H9 (cell line): ENCODE measurements around the gene CRY1. TPM values are rescaled to one million over a fixed set of nuclear protein-coding genes. Genes with fewer than 3 reads are reported as not detected.

Experiments
- DNase-seq: peaks from one replicate; pipeline ENCODE4 v3.0.0-alpha.2; 2017
- H2AFZ ChIP-seq: one replicate; pipeline ENCODE4 v1.6.1; 2013; ENCODE audit warnings: mild to moderate bottlenecking, low read length, control low read depth, moderate library complexity
- H2AK5ac ChIP-seq: 2 replicates; pipeline ENCODE4 v1.6.1; 2013; ENCODE audit warnings: low read length, control low read depth, mixed read lengths; ENCODE audit not compliant: insufficient read length
- H2BK120ac ChIP-seq: one replicate; pipeline ENCODE4 v1.6.1; 2013; ENCODE audit warnings: low read depth, mild to moderate bottlenecking, low read length, control low read depth, inconsistent platforms; ENCODE audit not compliant: poor library complexity, severe bottlenecking
- H2BK12ac ChIP-seq: 2 replicates; pipeline ENCODE4 v1.6.1; 2013; ENCODE audit warnings: low read length, control low read depth, mixed read lengths, low read depth; ENCODE audit not compliant: insufficient read length
- H2BK15ac ChIP-seq: 2 replicates; pipeline ENCODE4 v1.6.1; 2013; ENCODE audit warnings: low read depth, low read length, control low read depth
- H2BK20ac ChIP-seq: one replicate; pipeline ENCODE4 v1.6.1; 2013; ENCODE audit warnings: low read depth, mild to moderate bottlenecking, low read length, control low read depth, inconsistent platforms; ENCODE audit not compliant: poor library complexity, severe bottlenecking
- H2BK5ac ChIP-seq: 2 replicates; pipeline ENCODE4 v1.6.1; 2013; ENCODE audit warnings: low read length, control low read depth, mixed read lengths; ENCODE audit not compliant: insufficient read length
- H3K14ac ChIP-seq: 2 replicates; pipeline ENCODE4 v1.6.1; 2013; ENCODE audit warnings: low read length, control low read depth; ENCODE audit not compliant: insufficient read depth
- H3K18ac ChIP-seq: 2 replicates; pipeline ENCODE4 v1.6.1; 2013; ENCODE audit warnings: low read depth, mild to moderate bottlenecking, mixed read lengths, low read length, control low read depth; ENCODE audit not compliant: insufficient read length
- H3K23ac ChIP-seq: 2 replicates; pipeline ENCODE4 v1.6.1; 2013; ENCODE audit warnings: low read length, control low read depth, mixed read lengths, low read depth; ENCODE audit not compliant: insufficient read length
- H3K23me2 ChIP-seq: 2 replicates; pipeline ENCODE4 v1.6.1; 2013; ENCODE audit warnings: low read depth, mild to moderate bottlenecking, mixed read lengths, low read length, control low read depth; ENCODE audit not compliant: insufficient read length, poor library complexity, severe bottlenecking
- H3K27ac ChIP-seq: 2 replicates; pipeline ENCODE4 v1.5.1; 2013; ENCODE audit warnings: low read length, control low read depth, mixed read lengths, low read depth; ENCODE audit not compliant: insufficient read length
- H3K27me3 ChIP-seq: 2 replicates; pipeline ENCODE4 v1.6.1; 2013; ENCODE audit warnings: low read length, control low read depth, inconsistent platforms; ENCODE audit not compliant: insufficient read depth
- H3K4ac ChIP-seq: 2 replicates; pipeline ENCODE4 v1.6.1; 2013; ENCODE audit warnings: low read depth, mild to moderate bottlenecking, control low read depth, inconsistent platforms, low read length, moderate library complexity
- H3K4me1 ChIP-seq: 2 replicates; pipeline ENCODE4 v1.6.1; 2013; ENCODE audit warnings: low read length, control low read depth, inconsistent platforms; ENCODE audit not compliant: insufficient read depth
- H3K4me2 ChIP-seq: 2 replicates; pipeline ENCODE4 v1.6.1; 2013; ENCODE audit warnings: low read length, control low read depth, mixed read lengths; ENCODE audit not compliant: insufficient read length, insufficient read depth
- H3K56ac ChIP-seq: 2 replicates; pipeline ENCODE4 v1.6.1; 2013; ENCODE audit warnings: low read depth, mild to moderate bottlenecking, mixed read lengths, low read length, control low read depth; ENCODE audit not compliant: insufficient read length
- H3K79me1 ChIP-seq: 2 replicates; pipeline ENCODE4 v1.6.1; 2013; ENCODE audit warnings: low read depth, mild to moderate bottlenecking, moderate library complexity, low read length, control low read depth, inconsistent platforms; ENCODE audit not compliant: insufficient read depth, poor library complexity, severe bottlenecking
- H3K79me2 ChIP-seq: 2 replicates; pipeline ENCODE4 v1.6.1; 2013; ENCODE audit warnings: low read length, control low read depth, inconsistent platforms; ENCODE audit not compliant: insufficient read depth
- H3K9ac ChIP-seq: 2 replicates; pipeline ENCODE4 v1.6.1; 2013; ENCODE audit warnings: low read length, control low read depth, mixed read lengths; ENCODE audit not compliant: insufficient read length; ENCODE audit errors: extremely low read depth
- H3K9me3 ChIP-seq: one replicate; pipeline ENCODE4 v1.6.1; 2013; ENCODE audit warnings: low read depth, low read length, inconsistent platforms; ENCODE audit not compliant: control insufficient read depth
- H3T11ph ChIP-seq: one replicate; pipeline ENCODE4 v1.6.1; 2013; ENCODE audit warnings: mild to moderate bottlenecking, low read length, control low read depth, inconsistent platforms
- H4K20me1 ChIP-seq: one replicate; pipeline ENCODE4 v1.6.1; 2013; ENCODE audit not compliant: control insufficient read depth, insufficient read length, insufficient read depth
- H4K5ac ChIP-seq: 2 replicates; pipeline ENCODE4 v1.6.1; 2013; ENCODE audit warnings: low read depth, mild to moderate bottlenecking, mixed read lengths, low read length, control low read depth; ENCODE audit not compliant: insufficient read length
- H4K8ac ChIP-seq: replicated peaks from 2 replicates; pipeline ENCODE4 v1.6.1; 2013; ENCODE audit warnings: low read length, control low read depth, mixed read lengths, low read depth; ENCODE audit not compliant: insufficient read length
- H4K91ac ChIP-seq: 2 replicates; pipeline ENCODE4 v1.6.1; 2013; ENCODE audit warnings: low read depth, mild to moderate bottlenecking, moderate library complexity, mixed read lengths, low read length, control low read depth; ENCODE audit not compliant: insufficient read length
- H3K27ac Mint-ChIP-seq, 3 experiments: 2 replicates in 2 of 3; 3 replicates in 1 of 3; pipeline ENCODE4 v1.8.0; 2020 to 2021; ENCODE audit warnings: mixed read lengths in 3 of 3, mild to moderate bottlenecking in 1 of 3, moderate library complexity in 1 of 3
- H3K27me3 Mint-ChIP-seq: 2 replicates; pipeline ENCODE4 v1.8.0; 2021; ENCODE audit warnings: low read depth, mild to moderate bottlenecking, moderate library complexity, mixed read lengths
- H3K36me3 Mint-ChIP-seq, 3 experiments: 2 replicates in 2 of 3; 3 replicates in 1 of 3; pipeline ENCODE4 v1.8.0; 2020 to 2021; ENCODE audit warnings: low read depth in 3 of 3, mixed read lengths in 3 of 3; ENCODE audit not compliant: insufficient read depth in 1 of 3
- H3K4me1 Mint-ChIP-seq, 2 experiments: 2 replicates each; pipeline ENCODE4 v1.8.0; 2020; ENCODE audit warnings: mixed read lengths in 2 of 2
- H3K4me3 Mint-ChIP-seq, 2 experiments: 2 replicates in 1 of 2; 3 replicates in 1 of 2; pipeline ENCODE4 v1.8.0; 2020 to 2021; ENCODE audit warnings: mild to moderate bottlenecking in 2 of 2, mixed read lengths in 2 of 2, moderate library complexity in 1 of 2
- H3K9me3 Mint-ChIP-seq, 2 experiments: 2 replicates in 1 of 2; 3 replicates in 1 of 2; pipeline ENCODE4 v1.8.0; 2020; ENCODE audit warnings: mild to moderate bottlenecking in 2 of 2, mixed read lengths in 2 of 2, moderate library complexity in 1 of 2
- WGBS: extraction: QIAGEN DNeasy Blood & Tissue Kit; methylation state at CpG from one replicate; pipeline ENCODE4 v1.1.7; 2013; ENCODE audit warnings: missing lambda C conversion rate, low lambda C conversion rate, mixed read lengths; ENCODE audit not compliant: insufficient read length; ENCODE audit errors: extremely low coverage; 5-methylcytosine and 5-hydroxymethylcytosine counted together
- total RNA-seq: library from RNA; stranded (reverse); gene quantifications from 2 replicates; pipeline ENCODE4 v1.2.1, GENCODE V29; 2021
- TF ChIP-seq, protein P1 (sequence below): fragments of 200-600 bp; sonication (generic); conservative IDR thresholded peaks from 3 replicates; pipeline ENCODE4 v1.8.0; 2021; ENCODE audit warnings: antibody characterized with exemption, mild to moderate bottlenecking

The CRY1 gene
- total RNA-seq, 1 experiment from 2014 or later, result 23.5 TPM

DNA sequence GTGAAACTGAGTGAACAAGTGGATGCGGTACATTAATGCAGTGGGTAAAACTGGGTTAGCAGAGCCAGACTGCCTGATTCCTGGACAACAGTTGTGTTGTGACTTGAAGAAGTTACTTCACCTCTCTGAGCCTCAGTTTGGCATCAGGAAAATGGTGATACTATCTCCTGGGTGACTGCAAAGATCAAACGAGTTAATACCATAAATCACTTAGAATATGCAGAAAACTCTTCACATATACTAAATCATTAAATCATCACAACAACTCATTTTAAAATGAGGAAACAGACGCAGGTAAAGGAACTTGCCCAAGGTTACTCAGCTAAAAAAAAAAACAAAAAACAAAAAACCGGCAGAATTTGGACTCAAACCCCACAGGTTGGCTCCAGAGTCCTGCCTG is 107.2 kb downstream of the CRY1 start:
- Mint-ChIP-seq H3K36me3 (peaks cover 13 to 25% (median 21%) of the 10 kb centered on the region in 3 experiments; a peak in 6 of 7 replicates), H3K27me3 (no peaks in the 10 kb centered on the region; the same call in 1 of the 2 replicates), H3K4me3 (peak overlapping the region; percentile 82 to 89), H3K27ac (no peak overlapping the region), H3K9me3 (no peaks in the 10 kb centered on the region; a peak in 1 of 5 replicates), H3K4me1 (peaks cover 18 to 22% of the 10 kb centered on the region in 2 experiments)
- TF ChIP-seq, protein P1, sequence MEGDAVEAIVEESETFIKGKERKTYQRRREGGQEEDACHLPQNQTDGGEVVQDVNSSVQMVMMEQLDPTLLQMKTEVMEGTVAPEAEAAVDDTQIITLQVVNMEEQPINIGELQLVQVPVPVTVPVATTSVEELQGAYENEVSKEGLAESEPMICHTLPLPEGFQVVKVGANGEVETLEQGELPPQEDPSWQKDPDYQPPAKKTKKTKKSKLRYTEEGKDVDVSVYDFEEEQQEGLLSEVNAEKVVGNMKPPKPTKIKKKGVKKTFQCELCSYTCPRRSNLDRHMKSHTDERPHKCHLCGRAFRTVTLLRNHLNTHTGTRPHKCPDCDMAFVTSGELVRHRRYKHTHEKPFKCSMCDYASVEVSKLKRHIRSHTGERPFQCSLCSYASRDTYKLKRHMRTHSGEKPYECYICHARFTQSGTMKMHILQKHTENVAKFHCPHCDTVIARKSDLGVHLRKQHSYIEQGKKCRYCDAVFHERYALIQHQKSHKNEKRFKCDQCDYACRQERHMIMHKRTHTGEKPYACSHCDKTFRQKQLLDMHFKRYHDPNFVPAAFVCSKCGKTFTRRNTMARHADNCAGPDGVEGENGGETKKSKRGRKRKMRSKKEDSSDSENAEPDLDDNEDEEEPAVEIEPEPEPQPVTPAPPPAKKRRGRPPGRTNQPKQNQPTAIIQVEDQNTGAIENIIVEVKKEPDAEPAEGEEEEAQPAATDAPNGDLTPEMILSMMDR, result no peak
- Histone ChIP-seq H4K91ac (no peak overlapping the region), H2BK5ac (no peak overlapping the region), H3K79me1 (no peaks in the 10 kb centered on the region), H3K18ac (no peak overlapping the region), H3K27ac (no peak overlapping the region), H3T11ph (no peak overlapping the region), H4K20me1 (no peaks in the 10 kb centered on the region), H4K5ac (no peak overlapping the region), H3K27me3 (no peaks in the 10 kb centered on the region), H2AK5ac (no peak overlapping the region), H3K56ac (no peak overlapping the region), H3K79me2 (no peaks in the 10 kb centered on the region), H2AFZ (no peak overlapping the region), H2BK12ac (no peak overlapping the region), H4K8ac (no peak overlapping the region), H3K14ac (no peak overlapping the region), H3K23ac (no peak overlapping the region), H3K4me1 (no peaks in the 10 kb centered on the region; the same call in 1 of the 2 replicates), H2BK120ac (no peak overlapping the region), H3K9ac (peak overlapping the region; percentile 62), H2BK15ac (no peak overlapping the region), H3K9me3 (no peaks in the 10 kb centered on the region), H3K4ac (no peak overlapping the region), H2BK20ac (no peak overlapping the region), H3K4me2 (peak overlapping the region; percentile 81), H3K23me2 (peaks cover 6% of the 10 kb centered on the region)
- no peak for DNase-seq
- WGBS, result no CpG with 5 or more reads among the region's 4 CpGs
